Stomach (tissue), 9 donors: ENCODE data around the gene ARHGAP40. TPM values are rescaled to one million over a fixed set of nuclear protein-coding genes. Genes with fewer than 3 reads are reported as not detected.

Experiments used
- DNase-seq, 2 donors: peaks; one replicate each; pipeline versions ENCODE4 v3.0.0 to v3.0.0-alpha.2; 2013 to 2019
- H3K27ac ChIP-seq, 5 donors: fragments of 200-600 bp in 4 of 5; sonication (generic) in 4 of 5; one replicate each; pipeline ENCODE4 v1.5.1; 2013 to 2019; ENCODE audit warnings: mild to moderate bottlenecking in 1 of 5, moderate library complexity in 1 of 5
- H3K27me3 ChIP-seq, 3 donors: fragments of 200-600 bp; sonication (generic); one replicate each; pipeline ENCODE4 v1.5.1; 2017 to 2019; ENCODE audit warnings: mixed run types in 1 of 3
- H3K36me3 ChIP-seq, 4 donors: fragments of 200-600 bp; sonication (generic); 1 replicate in 3 of 4; 2 replicates in 1 of 4; pipeline ENCODE4 v1.5.1; 2016 to 2019
- H3K4me1 ChIP-seq, 4 donors: fragments of 200-600 bp; sonication (generic); one replicate each; pipeline ENCODE4 v1.5.1; 2016 to 2019
- H3K4me3 ChIP-seq, 4 donors: fragments of 200-600 bp; sonication (generic) in 3 of 4; one replicate each; pipeline ENCODE4 v1.5.1; 2016 to 2019; ENCODE audit warnings: mild to moderate bottlenecking in 1 of 4
- H3K9me3 ChIP-seq, 4 donors: fragments of 200-600 bp; sonication (generic); one replicate each; pipeline ENCODE4 v1.5.1; 2016 to 2019
- EP300 ChIP-seq: sonication (generic); formaldehyde crosslinking; IDR thresholded peaks from one replicate; pipeline ENCODE4 v1.6.1; 2017; ENCODE audit warnings: antibody characterized with exemption
- POLR2A ChIP-seq, 4 donors: fragments of 450-650 bp; IDR thresholded peaks; one replicate each; pipeline ENCODE4 v1.6.1; 2016; ENCODE audit warnings: antibody characterized with exemption in 4 of 4, control low read depth in 2 of 4, mild to moderate bottlenecking in 1 of 4, moderate library complexity in 1 of 4
- POLR2AphosphoS5 ChIP-seq, 3 donors: sonication (generic); formaldehyde crosslinking; IDR thresholded peaks; one replicate each; pipeline ENCODE4 v1.6.1; 2016; ENCODE audit warnings: antibody characterized with exemption in 3 of 3
- WGBS, 5 donors: extraction: QIAGEN DNeasy Blood & Tissue Kit in 3 of 5; methylation state at CpG; one replicate each; pipeline versions ENCODE4 v1.1.5 to v1.1.7; 2013 to 2018; 5-methylcytosine and 5-hydroxymethylcytosine counted together
- intact Hi-C: fragments of 100-400 bp; cut with DNase I; formaldehyde crosslinking; loops from one replicate; pipeline ENCODE4 v1.15.1; 2023; ENCODE audit warnings: low total_unique reads
- polyA plus RNA-seq, 3 donors: library from polyadenylated mRNA; stranded (reverse); fragments of 200-250 nt; gene quantifications; one replicate each; pipeline ENCODE4 v1.2.3, GENCODE V29; 2013
- total RNA-seq, 5 donors: library from RNA; depleted of rRNA; stranded (reverse); fragments of >200 nt; gene quantifications; one replicate each; pipeline versions ENCODE4 v1.1.0 to v1.2.3, GENCODE V29; 2014 to 2016
- TF ChIP-seq, protein P1 (sequence below), 7 experiments: fragments of 450-650 bp in 4 of 7; fragments of 200-600 bp in 3 of 7; sonication (generic) in 3 of 7; IDR thresholded peaks; one replicate each; pipeline ENCODE4 v1.5.1; 2016 to 2019; ENCODE audit warnings: antibody characterized with exemption in 7 of 7, control low read depth in 2 of 7, mild to moderate bottlenecking in 1 of 7
- donor health status: healthy with polysubstance abuse.
- donor health status: Bipolar disorder and iron deficiency.
- donor health status: healthy.

The ARHGAP40 gene
- total and polyA plus RNA-seq, 8 donors, result 0.31 to 15.7 (median 1.1) TPM; not detected in 3

DNA sequence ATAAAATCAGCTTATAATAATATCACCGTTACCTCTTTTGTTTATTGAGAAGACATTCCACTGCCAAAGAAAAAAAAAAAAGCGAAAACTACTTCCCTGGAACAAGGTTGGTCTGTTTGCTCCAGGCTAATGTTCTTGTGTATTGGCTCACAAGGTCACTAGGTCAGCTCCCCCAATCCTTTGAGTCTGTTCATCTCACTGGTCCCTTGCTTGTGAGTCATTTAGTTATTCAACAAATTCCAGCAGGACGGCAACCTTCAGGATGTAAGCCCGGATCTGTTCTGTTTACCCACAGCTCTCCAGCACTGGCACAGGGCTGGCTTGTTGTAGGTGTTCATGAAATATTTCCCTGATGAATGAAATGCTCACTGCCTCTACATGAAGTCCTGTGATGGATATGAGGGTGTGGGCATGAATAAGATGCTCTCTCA is 3.3 kb downstream of the ARHGAP40 start:
- 14 to 37% (median 24%) methylated on average over 4 of the region's 4 CpGs for WGBS, 5 donors
- H3K4me1 ChIP-seq, result peaks cover 0 to 13% (median 10%) of the 10 kb centered on the region in 4 donors
- intact Hi-C loops, result no loop called here
- TF ChIP-seq, protein P1, sequence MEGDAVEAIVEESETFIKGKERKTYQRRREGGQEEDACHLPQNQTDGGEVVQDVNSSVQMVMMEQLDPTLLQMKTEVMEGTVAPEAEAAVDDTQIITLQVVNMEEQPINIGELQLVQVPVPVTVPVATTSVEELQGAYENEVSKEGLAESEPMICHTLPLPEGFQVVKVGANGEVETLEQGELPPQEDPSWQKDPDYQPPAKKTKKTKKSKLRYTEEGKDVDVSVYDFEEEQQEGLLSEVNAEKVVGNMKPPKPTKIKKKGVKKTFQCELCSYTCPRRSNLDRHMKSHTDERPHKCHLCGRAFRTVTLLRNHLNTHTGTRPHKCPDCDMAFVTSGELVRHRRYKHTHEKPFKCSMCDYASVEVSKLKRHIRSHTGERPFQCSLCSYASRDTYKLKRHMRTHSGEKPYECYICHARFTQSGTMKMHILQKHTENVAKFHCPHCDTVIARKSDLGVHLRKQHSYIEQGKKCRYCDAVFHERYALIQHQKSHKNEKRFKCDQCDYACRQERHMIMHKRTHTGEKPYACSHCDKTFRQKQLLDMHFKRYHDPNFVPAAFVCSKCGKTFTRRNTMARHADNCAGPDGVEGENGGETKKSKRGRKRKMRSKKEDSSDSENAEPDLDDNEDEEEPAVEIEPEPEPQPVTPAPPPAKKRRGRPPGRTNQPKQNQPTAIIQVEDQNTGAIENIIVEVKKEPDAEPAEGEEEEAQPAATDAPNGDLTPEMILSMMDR (IDR thresholded peaks at IDR 0.05), result no peak
- TF ChIP-seq POLR2AphosphoS5 (IDR thresholded peaks at IDR 0.05) (no peak), EP300 (no peak), POLR2A (IDR thresholded peaks at IDR 0.05) (no peak)
- H3K4me3 ChIP-seq, result no peak overlapping the region
- peak; percentile 27 to 69 for DNase-seq
- H3K36me3 ChIP-seq, result no peaks in the 10 kb centered on the region
- no peaks in the 10 kb centered on the region for H3K9me3 ChIP-seq
- H3K27ac ChIP-seq, result no peak overlapping the region
- peaks cover 0 to 55% (median 20%) of the 10 kb centered on the region in 3 donors for H3K27me3 ChIP-seq

DNA sequence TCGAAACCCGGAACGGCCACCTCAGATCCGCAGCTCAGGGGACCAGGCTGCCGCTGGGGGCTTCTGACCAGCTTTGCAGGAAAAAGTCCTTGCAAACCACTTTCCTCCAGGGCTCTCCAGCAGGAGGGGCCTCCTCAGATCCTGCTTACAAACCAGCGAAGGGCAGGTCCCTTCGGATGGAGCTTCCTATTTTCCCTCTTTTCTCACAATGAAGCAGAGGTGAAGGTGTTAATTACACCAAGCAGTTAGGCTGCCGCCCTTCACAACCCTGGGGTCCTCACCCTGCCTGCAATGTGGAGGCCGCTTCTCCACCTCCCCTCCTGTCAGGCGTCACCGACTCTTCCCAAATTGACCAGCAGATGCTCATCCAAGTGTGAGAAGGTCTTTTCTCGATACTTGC is 5.7 kb downstream of the ARHGAP40 start:
- TF ChIP-seq POLR2A (IDR thresholded peaks at IDR 0.05) (no peak), EP300 (no peak)
- TF ChIP-seq, protein P1 (IDR thresholded peaks at IDR 0.05), result no peak
- 43 to 73% (median 50%) methylated on average over 12 of the region's 12 CpGs for WGBS, 5 donors
- intact Hi-C loops, result no loop called here

GRCh38 chr20:38608188-38608587 is 6.6 kb downstream of the ARHGAP40 start:
- Histone ChIP-seq H3K27ac (no peak overlapping the region), H3K4me1 (no peaks in the 10 kb centered on the region), H3K27me3 (peaks cover 0 to 23% (median 0%) of the 10 kb centered on the region in 3 donors), H3K36me3 (no peaks in the 10 kb centered on the region), H3K9me3 (no peaks in the 10 kb centered on the region), H3K4me3 (no peak overlapping the region)
- intact Hi-C loops, result no loop called here
- TF ChIP-seq POLR2AphosphoS5 (IDR thresholded peaks at IDR 0.05) (no peak), POLR2A (IDR thresholded peaks at IDR 0.05) (no peak), EP300 (no peak)
- TF ChIP-seq, protein P1 (IDR thresholded peaks at IDR 0.05), result no peak
- no peak for DNase-seq
- WGBS, 5 donors, result 78 to 84% (median 83%) methylated on average over 4 of the region's 4 CpGs

More for the DNA sequence above, 5.7 kb downstream of the ARHGAP40 start:
- no peak overlapping the region for H3K4me3 ChIP-seq
- no peaks in the 10 kb centered on the region for H3K4me1 ChIP-seq
- no peak overlapping the region for H3K27ac ChIP-seq
- DNase-seq, result no peak
- H3K9me3 ChIP-seq, result no peaks in the 10 kb centered on the region
- H3K36me3 ChIP-seq, result no peaks in the 10 kb centered on the region
- H3K27me3 ChIP-seq, result peaks cover 0 to 32% (median 3%) of the 10 kb centered on the region in 3 donors

DNA sequence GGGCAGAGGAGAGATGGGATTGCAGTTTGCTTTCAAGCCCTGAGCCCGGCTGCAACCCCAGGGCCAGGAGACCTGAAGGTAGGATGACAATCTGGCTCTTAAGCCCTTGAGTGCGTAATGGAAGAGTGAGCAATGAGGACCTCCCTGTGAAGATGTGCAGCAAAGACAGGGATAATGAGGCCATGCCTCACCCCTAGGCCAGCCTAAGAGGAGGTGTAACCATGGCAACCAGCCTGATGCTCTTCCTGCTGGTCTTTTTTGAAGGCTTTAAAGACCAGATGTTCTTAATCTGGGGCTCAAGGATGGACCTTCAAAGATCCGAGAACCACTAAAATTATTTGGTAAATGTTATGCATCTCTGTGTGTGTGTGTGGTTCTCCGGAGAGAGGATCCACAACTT is 8.2 kb downstream of the ARHGAP40 start:
- Histone ChIP-seq H3K36me3 (no peaks in the 10 kb centered on the region), H3K4me3 (no peak overlapping the region), H3K27me3 (peaks cover 0 to 17% (median 0%) of the 10 kb centered on the region in 3 donors), H3K27ac (no peak overlapping the region), H3K9me3 (no peaks in the 10 kb centered on the region), H3K4me1 (no peaks in the 10 kb centered on the region)
- TF ChIP-seq EP300, result no peak
- TF ChIP-seq, protein P1 (IDR thresholded peaks at IDR 0.05), result no peak
- TF ChIP-seq POLR2A (IDR thresholded peaks at IDR 0.05), result no peak
- TF ChIP-seq POLR2AphosphoS5 (IDR thresholded peaks at IDR 0.05), result no peak
- intact Hi-C loops, result no loop called here
- 72 to 93% (median 83%) methylated on average over 4 of the region's 4 CpGs for WGBS, 5 donors
- DNase-seq, result no peak
